Cardiac fibroblast (primary cell): ENCODE results near the gene GRIA3.
A peak's percentile ranks its signal among the peaks of the same experiment; 100 is the strongest.

Experiments used
- DNase-seq, 2 donors: peaks; one replicate each; pipeline versions ENCODE4 v3.0.0 to v3.0.0-alpha.2; 2010; ENCODE audit warnings: low read depth in 2 of 2
- H3K4me3 ChIP-seq, 2 donors: replicated peaks in 1 of 2; 1 replicate in 1 of 2; 2 replicates in 1 of 2; pipeline ENCODE4 v1.5.1; 2011; ENCODE audit warnings: low read depth in 2 of 2, low read length in 2 of 2, mild to moderate bottlenecking in 2 of 2, moderate library complexity in 1 of 2
- TF ChIP-seq, protein P1 (sequence below): IDR thresholded peaks from one replicate; pipeline ENCODE4 v1.5.1; 2011; ENCODE audit warnings: low read depth, mild to moderate bottlenecking, low read length, inconsistent platforms

GRIA3 gene

DNA sequence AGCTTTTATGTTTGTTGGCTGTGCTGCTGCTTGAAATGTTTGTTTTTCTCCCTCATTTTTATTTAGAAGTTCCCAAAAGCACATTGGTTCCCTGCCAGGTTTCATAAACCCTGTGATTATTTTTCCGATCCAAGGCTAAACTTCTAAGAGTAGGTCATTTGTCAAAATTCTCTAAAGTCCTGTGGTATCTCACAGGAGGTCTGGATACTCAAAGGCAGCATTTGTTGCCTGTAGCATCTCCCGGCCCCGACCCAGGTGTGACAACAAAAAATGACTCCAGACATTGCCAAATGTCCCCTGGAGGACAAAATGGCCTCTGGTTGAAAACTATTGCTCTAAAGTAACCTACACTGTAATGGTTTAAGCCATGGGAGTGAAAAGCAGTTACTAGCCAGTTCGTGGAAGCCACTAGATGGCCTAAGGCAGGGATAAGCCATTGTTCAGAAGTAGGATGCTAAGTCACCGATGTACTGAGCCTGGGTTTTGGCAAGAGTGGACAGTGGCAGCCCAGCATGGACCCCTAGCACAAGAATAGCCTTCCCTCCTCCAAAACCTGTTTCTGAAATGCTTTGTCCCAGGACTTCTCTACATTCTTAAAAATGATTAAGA is 292.6 kb downstream of the GRIA3 start:
- DNase-seq = no peak
- TF ChIP-seq, protein P1, sequence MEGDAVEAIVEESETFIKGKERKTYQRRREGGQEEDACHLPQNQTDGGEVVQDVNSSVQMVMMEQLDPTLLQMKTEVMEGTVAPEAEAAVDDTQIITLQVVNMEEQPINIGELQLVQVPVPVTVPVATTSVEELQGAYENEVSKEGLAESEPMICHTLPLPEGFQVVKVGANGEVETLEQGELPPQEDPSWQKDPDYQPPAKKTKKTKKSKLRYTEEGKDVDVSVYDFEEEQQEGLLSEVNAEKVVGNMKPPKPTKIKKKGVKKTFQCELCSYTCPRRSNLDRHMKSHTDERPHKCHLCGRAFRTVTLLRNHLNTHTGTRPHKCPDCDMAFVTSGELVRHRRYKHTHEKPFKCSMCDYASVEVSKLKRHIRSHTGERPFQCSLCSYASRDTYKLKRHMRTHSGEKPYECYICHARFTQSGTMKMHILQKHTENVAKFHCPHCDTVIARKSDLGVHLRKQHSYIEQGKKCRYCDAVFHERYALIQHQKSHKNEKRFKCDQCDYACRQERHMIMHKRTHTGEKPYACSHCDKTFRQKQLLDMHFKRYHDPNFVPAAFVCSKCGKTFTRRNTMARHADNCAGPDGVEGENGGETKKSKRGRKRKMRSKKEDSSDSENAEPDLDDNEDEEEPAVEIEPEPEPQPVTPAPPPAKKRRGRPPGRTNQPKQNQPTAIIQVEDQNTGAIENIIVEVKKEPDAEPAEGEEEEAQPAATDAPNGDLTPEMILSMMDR = no peak
- H3K4me3 ChIP-seq = no peak overlapping the region

DNA sequence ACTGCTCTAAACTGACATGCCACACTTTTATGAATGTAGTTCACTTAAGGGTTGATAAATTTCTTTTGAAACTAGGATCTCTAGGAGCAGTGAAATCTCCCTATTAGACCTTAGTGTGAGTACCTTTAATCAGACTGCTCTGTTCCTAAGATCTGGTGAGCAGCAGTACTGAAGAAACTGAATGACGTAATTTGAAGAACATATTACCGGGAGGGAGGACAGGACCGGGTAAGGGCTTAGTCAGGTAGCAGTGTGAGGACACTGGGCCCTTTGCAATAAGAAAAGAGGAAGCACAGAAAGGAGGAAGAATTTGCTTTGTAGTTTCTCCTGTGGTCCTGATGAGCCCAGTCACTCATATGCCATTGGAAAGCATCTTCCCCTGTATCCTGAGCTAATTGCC is 293.6 kb downstream of the GRIA3 start:
- no peak for DNase-seq
- TF ChIP-seq, protein P1 = no peak
- no peak overlapping the region for H3K4me3 ChIP-seq

DNA sequence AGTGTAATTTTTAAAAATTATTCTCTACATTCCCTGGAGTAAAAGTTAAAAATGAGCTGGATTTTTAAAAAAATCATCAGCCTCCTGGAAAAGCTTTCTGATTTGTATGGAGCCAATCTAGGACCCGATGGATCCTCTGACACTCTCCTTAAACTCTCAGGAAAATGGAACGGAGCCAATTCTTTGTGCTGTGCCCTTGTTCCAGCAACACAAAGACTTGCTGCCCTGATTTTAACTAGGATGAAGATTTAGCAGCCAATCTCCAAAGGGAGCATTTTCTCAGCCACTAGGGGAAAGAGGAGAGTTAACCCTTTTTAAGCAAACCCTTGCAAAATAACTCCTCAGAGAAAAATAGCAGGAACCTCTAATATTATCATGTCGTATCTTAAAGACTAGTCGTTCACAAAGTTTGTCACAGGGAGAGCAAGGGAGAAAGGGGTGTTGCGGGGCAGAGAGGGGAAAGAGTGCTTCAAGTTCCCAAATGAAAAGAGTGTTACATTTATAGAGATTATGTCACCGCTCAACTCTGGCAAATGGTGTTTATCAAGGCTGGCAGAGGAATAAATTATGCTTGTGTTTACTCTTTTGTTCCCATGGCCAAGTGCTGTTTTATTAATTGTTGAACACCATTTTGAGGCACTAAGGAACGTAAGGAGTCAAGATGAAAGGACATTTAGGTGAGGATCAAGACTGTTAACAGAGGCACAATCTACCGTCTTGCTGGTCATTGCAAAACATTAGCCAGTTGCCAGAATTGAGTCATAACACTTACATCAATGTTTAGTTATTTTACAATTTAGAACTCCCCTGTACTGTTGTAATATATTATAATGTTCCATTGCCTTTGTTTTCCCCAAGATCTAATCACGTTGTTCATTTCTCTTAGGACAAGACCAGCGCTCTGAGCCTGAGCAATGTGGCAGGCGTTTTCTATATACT is 298.1 kb downstream of the GRIA3 start:
- peak; percentile 5 to 69 for DNase-seq
- TF ChIP-seq, protein P1 = no peak
- no peak overlapping the region for H3K4me3 ChIP-seq

GRCh38 chrX:123486297-123486696 is 302.2 kb downstream of the GRIA3 start:
- H3K4me3 ChIP-seq = no peak overlapping the region
- DNase-seq = no peak
- TF ChIP-seq, protein P1 = no peak

DNA sequence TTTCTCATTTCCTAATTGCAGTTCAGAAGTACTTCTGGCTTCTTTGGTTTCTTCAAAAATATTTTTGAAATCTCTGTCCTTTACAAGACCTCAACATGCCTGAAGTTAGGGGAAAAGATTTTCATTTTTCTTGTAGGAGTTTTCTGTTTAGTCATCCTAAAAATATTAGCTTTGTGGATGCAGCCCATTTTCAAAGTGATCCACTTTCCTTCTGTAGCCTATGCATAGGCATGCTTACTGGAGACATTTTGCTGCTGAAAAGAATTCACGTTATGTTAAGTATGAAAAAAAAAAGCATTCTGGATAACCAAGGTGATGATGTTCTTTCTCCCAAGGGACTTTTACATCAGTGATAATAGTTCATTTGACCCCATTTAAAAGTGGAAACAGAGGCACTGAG is 303.2 kb downstream of the GRIA3 start:
- no peak overlapping the region for H3K4me3 ChIP-seq
- DNase-seq = no peak
- TF ChIP-seq, protein P1 = no peak

DNA sequence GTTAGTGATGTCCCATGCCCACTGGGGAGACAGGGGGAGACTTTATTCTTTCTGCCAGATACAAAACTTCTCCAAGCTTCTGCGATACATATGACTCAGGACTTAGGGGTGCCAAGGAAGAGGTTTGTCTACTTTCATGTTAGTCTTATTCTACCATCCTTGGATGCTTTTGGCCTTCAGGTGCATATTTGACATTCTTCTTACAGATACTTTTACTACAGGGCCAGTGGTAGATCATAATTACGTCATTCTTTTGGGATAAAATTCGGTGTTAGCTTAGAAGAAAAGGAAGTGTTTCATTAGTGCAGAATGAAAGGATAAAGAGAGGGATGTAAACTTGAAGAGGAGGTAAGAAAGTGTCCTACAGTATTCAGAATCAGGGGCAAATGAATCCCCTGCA is 303.6 kb downstream of the GRIA3 start:
- DNase-seq = no peak
- H3K4me3 ChIP-seq = no peak overlapping the region
- TF ChIP-seq, protein P1 = no peak
